Inflammatory macrophage (primary cell): ENCODE measurements around the gene SYK.

Experiments
- DNase-seq, 2 donors: peaks; one replicate each; pipeline ENCODE4 v3.0.0-alpha.2; 2020 to 2022

The SYK gene

GRCh38 chr9:90907790-90908189, 106.2 kb downstream of the SYK start:
- DNase-seq: no peak

GRCh38 chr9:90909225-90909624, 107.6 kb downstream of the SYK start:
- DNase-seq: no peak

GRCh38 chr9:90909747-90910283, 108.2 kb downstream of the SYK start:
- DNase-seq: no peak

GRCh38 chr9:90914196-90914595, 112.6 kb downstream of the SYK start:
- DNase-seq: no peak

GRCh38 chr9:90914868-90915483, 113.4 kb downstream of the SYK start:
- DNase-seq: peak; percentile 65 to 71

GRCh38 chr9:90915693-90916092, 114.1 kb downstream of the SYK start:
- peak in 1 of 2 donors; percentile 11 for DNase-seq

- no peak for DNase-seq
Observed at GRCh38 chr9:90916147-90916734, 114.6 kb downstream of the SYK start.

GRCh38 chr9:90919883-90920282, 118.3 kb downstream of the SYK start:
- no peak for DNase-seq

- no peak for DNase-seq
Observed at GRCh38 chr9:90921104-90921503, 119.5 kb downstream of the SYK start.

- DNase-seq: no peak
Observed at GRCh38 chr9:90921969-90922368, 120.3 kb downstream of the SYK start.

- DNase-seq: no peak
Observed at GRCh38 chr9:90925581-90926257, 124.1 kb downstream of the SYK start.

- no peak for DNase-seq
Observed at GRCh38 chr9:90926936-90927335, 125.3 kb downstream of the SYK start.

GRCh38 chr9:90927496-90927895, 125.9 kb downstream of the SYK start:
- no peak for DNase-seq

- DNase-seq: no peak
Observed at GRCh38 chr9:90929626-90930025, 128.0 kb downstream of the SYK start.

GRCh38 chr9:90933468-90933867, 131.8 kb downstream of the SYK start:
- DNase-seq: no peak

- DNase-seq: no peak
Observed at GRCh38 chr9:90939351-90939750, 137.7 kb downstream of the SYK start.

- DNase-seq: no peak
Observed at GRCh38 chr9:90940280-90940679, 138.7 kb downstream of the SYK start.

GRCh38 chr9:90941661-90942060, 140.0 kb downstream of the SYK start:
- no peak for DNase-seq

- DNase-seq: no peak
Observed at GRCh38 chr9:90942555-90942954, 140.9 kb downstream of the SYK start.

GRCh38 chr9:90943341-90943740, 141.7 kb downstream of the SYK start:
- no peak for DNase-seq

GRCh38 chr9:90945336-90945735, 143.7 kb downstream of the SYK start:
- no peak for DNase-seq

- DNase-seq: no peak
Observed at GRCh38 chr9:90946982-90947381, 145.4 kb downstream of the SYK start.
